NCI-H146 treated with DMSO at 0.1 percent for 48 hours (cell line): ENCODE measurements around the gene ZNF804A.
A peak's percentile ranks its signal among the peaks of the same experiment; 100 is the strongest.
"Not testable (repeated sequence)": the region's sequence is repeated elsewhere in the genome, so short reads cannot be mapped to it uniquely, and the experiment has no call there.

Experiments used
- DNase-seq: peaks from one replicate; lab custom pipeline; 2025; ENCODE audit not compliant: unreplicated experiment; lab: John Stamatoyannopoulos, UW

The ZNF804A gene

GRCh38 chr2:184814421-184814820 is 216.1 kb downstream of the ZNF804A start:
- peak; percentile 33 for DNase-seq

GRCh38 chr2:184815824-184816223 is 217.5 kb downstream of the ZNF804A start:
- DNase-seq: no peak

- no peak for DNase-seq
Observed at GRCh38 chr2:184824597-184824996, 226.3 kb downstream of the ZNF804A start.

- no peak for DNase-seq
Observed at GRCh38 chr2:184830531-184830930, 232.2 kb downstream of the ZNF804A start.

GRCh38 chr2:184834699-184835397 is 236.5 kb downstream of the ZNF804A start:
- no peak for DNase-seq

GRCh38 chr2:184835398-184835715 is 237.0 kb downstream of the ZNF804A start:
- no peak for DNase-seq

GRCh38 chr2:184847331-184847730 is 249.0 kb downstream of the ZNF804A start:
- no peak for DNase-seq

GRCh38 chr2:184849516-184849915 is 251.2 kb downstream of the ZNF804A start:
- DNase-seq: no peak

GRCh38 chr2:184851576-184851975 is 253.2 kb downstream of the ZNF804A start:
- DNase-seq: no peak

GRCh38 chr2:184859187-184859586 is 260.9 kb downstream of the ZNF804A start:
- DNase-seq: no peak

- DNase-seq: no peak
Observed at GRCh38 chr2:184860744-184861143, 262.4 kb downstream of the ZNF804A start.

- DNase-seq: no peak
Observed at GRCh38 chr2:184875212-184875611, 276.9 kb downstream of the ZNF804A start.

GRCh38 chr2:184875911-184876310 is 277.6 kb downstream of the ZNF804A start:
- no peak for DNase-seq

GRCh38 chr2:184877909-184878308 is 279.6 kb downstream of the ZNF804A start:
- no peak for DNase-seq

GRCh38 chr2:184879671-184880070 is 281.3 kb downstream of the ZNF804A start:
- DNase-seq: no peak

GRCh38 chr2:184886585-184886984 is 288.3 kb downstream of the ZNF804A start:
- not testable (repeated sequence) for DNase-seq

- DNase-seq: no peak
Observed at GRCh38 chr2:184890311-184890710, 292.0 kb downstream of the ZNF804A start.

GRCh38 chr2:184904991-184905390 is 306.7 kb downstream of the ZNF804A start:
- DNase-seq: no peak

GRCh38 chr2:184906160-184906559 is 307.8 kb downstream of the ZNF804A start:
- no peak for DNase-seq

GRCh38 chr2:184906709-184907108 is 308.4 kb downstream of the ZNF804A start:
- DNase-seq: no peak

GRCh38 chr2:184908966-184909365 is 310.6 kb downstream of the ZNF804A start:
- no peak for DNase-seq

GRCh38 chr2:184920451-184920965 is 322.2 kb downstream of the ZNF804A start:
- no peak for DNase-seq

GRCh38 chr2:184921676-184922075 is 323.3 kb downstream of the ZNF804A start:
- DNase-seq: no peak
